HCT116 (cell line): Measurements from ENCODE around the gene SIVA1.

ENCODE experiments used
- CTCF ChIP-seq, 3 experiments: fragments of 200-600 bp in 1 of 3; sonication (generic) in 1 of 3; IDR thresholded peaks in 2 of 3; conservative IDR thresholded peaks in 1 of 3; 2 replicates each; pipeline ENCODE4 v1.5.1; 2012 to 2017; ENCODE audit warnings: low read depth in 2 of 3, low read length in 2 of 3, antibody characterized with exemption in 1 of 3, borderline replicate concordance in 1 of 3, control low read depth in 1 of 3, mild to moderate bottlenecking in 1 of 3, mixed read lengths in 1 of 3, mixed run types in 1 of 3, moderate library complexity in 1 of 3; ENCODE audit not compliant: insufficient read depth in 1 of 3
- REST ChIP-seq: IDR thresholded peaks from 2 replicates; pipeline ENCODE4 v1.6.1; 2012; ENCODE audit warnings: low read depth
- TCF7L2 ChIP-seq: IDR thresholded peaks from 2 replicates; pipeline ENCODE4 v1.7.0; 2011; ENCODE audit warnings: borderline replicate concordance, inconsistent platforms; ENCODE audit not compliant: insufficient read depth, insufficient read length; ENCODE audit errors: extremely low read depth

- no peak for TF ChIP-seq TCF7L2
- TF ChIP-seq CTCF (IDR thresholded peaks at IDR 0.05 in 2 of 3, conservative IDR thresholded peaks at IDR 0.05 in 1 of 3; ENCODE audit: borderline replicate concordance in 1 of 3, insufficient read depth in 1 of 3, low read depth in 2 of 3, low read length in 2 of 3): no peak
- TF ChIP-seq REST: no peak
These were observed 16.6 kb downstream of the SIVA1 start for GRCh38 chr14:104769324-104770071.
